Liver (tissue), 3 donors: ENCODE measurements around the gene ERGIC1.

Experiments
- ATF3 ChIP-seq: IDR thresholded peaks from 2 replicates; pipeline ENCODE4 v1.6.1; 2016; ENCODE audit warnings: antibody characterized with exemption
- EGR1 ChIP-seq, 2 donors: IDR thresholded peaks; 2 replicates each; pipeline ENCODE4 v1.6.1; 2016 to 2018; ENCODE audit warnings: antibody characterized with exemption in 2 of 2, low read depth in 2 of 2
- FOXA2 ChIP-seq: IDR thresholded peaks from 2 replicates; pipeline ENCODE4 v1.6.1; 2016; ENCODE audit warnings: antibody characterized with exemption
- MAX ChIP-seq: IDR thresholded peaks from 2 replicates; pipeline ENCODE4 v1.6.1; 2016; ENCODE audit warnings: antibody characterized with exemption
- SP1 ChIP-seq: IDR thresholded peaks from 2 replicates; pipeline ENCODE4 v1.6.1; 2018; ENCODE audit warnings: antibody characterized with exemption, mild to moderate bottlenecking
- TAF1 ChIP-seq: conservative IDR thresholded peaks from 2 replicates; pipeline ENCODE4 v1.6.1; 2016; ENCODE audit warnings: antibody characterized with exemption, mild to moderate bottlenecking
- YY1 ChIP-seq: IDR thresholded peaks from 2 replicates; pipeline ENCODE4 v1.6.1; 2016; ENCODE audit warnings: antibody characterized with exemption, mild to moderate bottlenecking
- TF ChIP-seq, protein P1 (sequence below): fragments of 150-350 bp; IDR thresholded peaks from 2 replicates; pipeline ENCODE4 v1.5.1; 2017; ENCODE audit warnings: improper control_type of control experiment, low read depth, low read length; ENCODE audit not compliant: missing input control
- TF ChIP-seq, protein P2 (sequence below): IDR thresholded peaks from 2 replicates; pipeline ENCODE4 v1.6.1; 2016; ENCODE audit warnings: antibody characterized with exemption
- donor health status: healthy.
- donor health status: healthy.

GRCh38 chr5:172790496-172790889, 43.6 kb upstream of the ERGIC1 start:
- TF ChIP-seq, protein P1, sequence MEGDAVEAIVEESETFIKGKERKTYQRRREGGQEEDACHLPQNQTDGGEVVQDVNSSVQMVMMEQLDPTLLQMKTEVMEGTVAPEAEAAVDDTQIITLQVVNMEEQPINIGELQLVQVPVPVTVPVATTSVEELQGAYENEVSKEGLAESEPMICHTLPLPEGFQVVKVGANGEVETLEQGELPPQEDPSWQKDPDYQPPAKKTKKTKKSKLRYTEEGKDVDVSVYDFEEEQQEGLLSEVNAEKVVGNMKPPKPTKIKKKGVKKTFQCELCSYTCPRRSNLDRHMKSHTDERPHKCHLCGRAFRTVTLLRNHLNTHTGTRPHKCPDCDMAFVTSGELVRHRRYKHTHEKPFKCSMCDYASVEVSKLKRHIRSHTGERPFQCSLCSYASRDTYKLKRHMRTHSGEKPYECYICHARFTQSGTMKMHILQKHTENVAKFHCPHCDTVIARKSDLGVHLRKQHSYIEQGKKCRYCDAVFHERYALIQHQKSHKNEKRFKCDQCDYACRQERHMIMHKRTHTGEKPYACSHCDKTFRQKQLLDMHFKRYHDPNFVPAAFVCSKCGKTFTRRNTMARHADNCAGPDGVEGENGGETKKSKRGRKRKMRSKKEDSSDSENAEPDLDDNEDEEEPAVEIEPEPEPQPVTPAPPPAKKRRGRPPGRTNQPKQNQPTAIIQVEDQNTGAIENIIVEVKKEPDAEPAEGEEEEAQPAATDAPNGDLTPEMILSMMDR: no peak
- TF ChIP-seq MAX (no peak), EGR1 (IDR thresholded peaks at IDR 0.05; ENCODE audit: low read depth in 2 of 2) (no peak), ATF3 (no peak), TAF1 (no peak), YY1 (no peak), FOXA2 (no peak), SP1 (no peak)
- TF ChIP-seq, protein P2, sequence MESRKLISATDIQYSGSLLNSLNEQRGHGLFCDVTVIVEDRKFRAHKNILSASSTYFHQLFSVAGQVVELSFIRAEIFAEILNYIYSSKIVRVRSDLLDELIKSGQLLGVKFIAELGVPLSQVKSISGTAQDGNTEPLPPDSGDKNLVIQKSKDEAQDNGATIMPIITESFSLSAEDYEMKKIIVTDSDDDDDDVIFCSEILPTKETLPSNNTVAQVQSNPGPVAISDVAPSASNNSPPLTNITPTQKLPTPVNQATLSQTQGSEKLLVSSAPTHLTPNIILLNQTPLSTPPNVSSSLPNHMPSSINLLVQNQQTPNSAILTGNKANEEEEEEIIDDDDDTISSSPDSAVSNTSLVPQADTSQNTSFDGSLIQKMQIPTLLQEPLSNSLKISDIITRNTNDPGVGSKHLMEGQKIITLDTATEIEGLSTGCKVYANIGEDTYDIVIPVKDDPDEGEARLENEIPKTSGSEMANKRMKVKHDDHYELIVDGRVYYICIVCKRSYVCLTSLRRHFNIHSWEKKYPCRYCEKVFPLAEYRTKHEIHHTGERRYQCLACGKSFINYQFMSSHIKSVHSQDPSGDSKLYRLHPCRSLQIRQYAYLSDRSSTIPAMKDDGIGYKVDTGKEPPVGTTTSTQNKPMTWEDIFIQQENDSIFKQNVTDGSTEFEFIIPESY: no peak
